WTC11 (cell line): ENCODE measurements around the gene VPS8. TPM values are rescaled to one million over a fixed set of nuclear protein-coding genes. Genes with fewer than 3 reads are reported as not detected.
A peak's percentile ranks its signal among the peaks of the same experiment; 100 is the strongest.

ENCODE experiments used
- ATAC-seq: fragments of 200-7000 bp; cut with Tn5 transposase; 2 replicates; pipeline ENCODE4 v1.10.0; 2021; ENCODE audit warnings: mild to moderate bottlenecking, moderate library complexity
- CTCF ChIA-PET: fragments of 300-600 bp; sonication (Branson Sonifier 250); formaldehyde crosslinking; loops from one replicate; lab custom pipeline; 2021; ENCODE audit warnings: antibody characterized with exemption; lab: Charles Lee
- POLR2A ChIA-PET: fragments of 350-600 bp; sonication (Branson Sonifier 250); formaldehyde crosslinking; loops from one replicate; lab custom pipeline; 2021; ENCODE audit warnings: antibody characterized with exemption; lab: Charles Lee
- DNase-seq: peaks from one replicate; pipeline ENCODE4 v3.0.0; 2021; ENCODE audit warnings: low spot score
- H3K27ac Mint-ChIP-seq: 2 replicates; pipeline ENCODE4 v1.8.0; 2021; ENCODE audit warnings: mixed read lengths
- H3K27me3 Mint-ChIP-seq: 2 replicates; pipeline ENCODE4 v1.8.0; 2021; ENCODE audit warnings: low read depth, mild to moderate bottlenecking, moderate library complexity, mixed read lengths
- H3K36me3 Mint-ChIP-seq: 2 replicates; pipeline ENCODE4 v1.8.0; 2021; ENCODE audit warnings: mixed read lengths
- H3K4me1 Mint-ChIP-seq: 2 replicates; pipeline ENCODE4 v1.8.0; 2022; ENCODE audit warnings: mixed read lengths
- H3K4me3 Mint-ChIP-seq: 2 replicates; pipeline ENCODE4 v1.8.0; 2021; ENCODE audit warnings: mild to moderate bottlenecking, moderate library complexity, mixed read lengths
- H3K9me3 Mint-ChIP-seq: 2 replicates; pipeline ENCODE4 v1.8.0; 2021; ENCODE audit warnings: mixed read lengths
- ATF6 ChIP-seq: sonication (generic); formaldehyde crosslinking; IDR thresholded peaks from 2 replicates; pipeline ENCODE4 v1.8.1; 2023; ENCODE audit warnings: mild to moderate bottlenecking, missing genetic modification reagents
- CTCF ChIP-seq: fragments of 200-600 bp; IDR thresholded peaks from 2 replicates; pipeline ENCODE4 v1.8.0; 2022; ENCODE audit warnings: antibody characterized with exemption
- HMGA2 ChIP-seq: fragments of 250-450 bp; sonication (Bioruptor Pico); IDR thresholded peaks from 2 replicates; pipeline ENCODE4 v1.4.0; 2021; ENCODE audit warnings: mild to moderate bottlenecking, moderate library complexity
- HMGXB4 ChIP-seq: sonication (generic); formaldehyde crosslinking; IDR thresholded peaks from 2 replicates; pipeline ENCODE4 v1.8.1; 2023; ENCODE audit warnings: mild to moderate bottlenecking, moderate library complexity, missing genetic modification reagents
- IRF1 ChIP-seq: sonication (generic); formaldehyde crosslinking; IDR thresholded peaks from 2 replicates; pipeline ENCODE4 v1.8.0; 2023; ENCODE audit warnings: missing genetic modification reagents
- JAZF1 ChIP-seq: fragments of 250-450 bp; sonication (Bioruptor Pico); IDR thresholded peaks from 2 replicates; pipeline ENCODE4 v1.9.0; 2021; ENCODE audit warnings: moderate library complexity, mild to moderate bottlenecking, inconsistent platforms
- JUN ChIP-seq: sonication (generic); formaldehyde crosslinking; IDR thresholded peaks from 2 replicates; pipeline ENCODE4 v1.8.0; 2023; ENCODE audit warnings: mild to moderate bottlenecking, missing genetic modification reagents
- MLX ChIP-seq: sonication (generic); formaldehyde crosslinking; IDR thresholded peaks from 2 replicates; pipeline ENCODE4 v1.8.1; 2023; ENCODE audit warnings: mild to moderate bottlenecking, missing genetic modification reagents, moderate library complexity
- RELA ChIP-seq: sonication (generic); formaldehyde crosslinking; IDR thresholded peaks from 2 replicates; pipeline ENCODE4 v1.8.1; 2022; ENCODE audit warnings: missing genetic modification reagents, mild to moderate bottlenecking, borderline replicate concordance
- TEAD4 ChIP-seq: sonication (generic); formaldehyde crosslinking; IDR thresholded peaks from 2 replicates; pipeline ENCODE4 v1.8.0; 2022; ENCODE audit warnings: mild to moderate bottlenecking, missing genetic modification reagents
- USF1 ChIP-seq: sonication (generic); formaldehyde crosslinking; IDR thresholded peaks from 2 replicates; pipeline ENCODE4 v1.8.0; 2022; ENCODE audit warnings: mild to moderate bottlenecking, missing genetic modification reagents
- USF2 ChIP-seq: sonication (generic); formaldehyde crosslinking; IDR thresholded peaks from 2 replicates; pipeline ENCODE4 v1.8.1; 2023; ENCODE audit warnings: mild to moderate bottlenecking, missing genetic modification reagents, moderate library complexity
- ZNF219 ChIP-seq: sonication (generic); formaldehyde crosslinking; IDR thresholded peaks from 2 replicates; pipeline ENCODE4 v1.8.0; 2023; ENCODE audit warnings: missing genetic modification reagents, mild to moderate bottlenecking, borderline replicate concordance
- ZNF425 ChIP-seq: fragments of 250-450 bp; sonication (Bioruptor Pico); conservative IDR thresholded peaks from 2 replicates; pipeline ENCODE4 v1.9.0; 2021; ENCODE audit warnings: mild to moderate bottlenecking
- total RNA-seq: library from RNA; stranded (reverse); gene quantifications from 3 replicates; pipeline ENCODE4 v1.2.3, GENCODE V29; 2021

The VPS8 gene
- total RNA-seq, 1 experiment from 2014 or later: 44.9 TPM

- no peak for TF ChIP-seq HMGA2
- no peak for TF ChIP-seq JUN (CRISPR knock-in tag)
- TF ChIP-seq IRF1: no peak
- TF ChIP-seq HMGXB4 (CRISPR knock-in tag): no peak
- TF ChIP-seq ZNF219: no peak
- no peak for TF ChIP-seq ATF6 (CRISPR knock-in tag)
- no peak for TF ChIP-seq JAZF1
- no peak for ATAC-seq
- no peak for DNase-seq
- Mint-ChIP-seq H3K4me1 (no peaks in the 10 kb centered on the region), H3K36me3 (peaks cover 29% of the 10 kb centered on the region), H3K9me3 (peaks cover 36% of the 10 kb centered on the region), H3K27ac (no peak overlapping the region), H3K4me3 (no peak overlapping the region), H3K27me3 (no peaks in the 10 kb centered on the region; the same call in 1 of the 2 replicates)
- CTCF ChIA-PET: no interaction called here
- POLR2A ChIA-PET: no interaction called here
Measured at GRCh38 chr3:185063431-185063830, 251.5 kb downstream of the VPS8 start.

GRCh38 chr3:185065059-185065458 lies 253.1 kb downstream of the VPS8 start:
- peaks cover 17% of the 10 kb centered on the region for H3K36me3 Mint-ChIP-seq

GRCh38 chr3:185066251-185066650 lies 254.3 kb downstream of the VPS8 start:
- DNase-seq (no peak), ATAC-seq (no peak)
- H3K4me3 Mint-ChIP-seq: no peak overlapping the region
- H3K27me3 Mint-ChIP-seq: no peaks in the 10 kb centered on the region; the same call in 1 of the 2 replicates
- H3K9me3 Mint-ChIP-seq: peaks cover 10% of the 10 kb centered on the region
- CTCF ChIA-PET: interaction anchor here (0.7 kb wide), 1 partner anchor 187 kb away, joined by 3 read pairs; no protein-coding TSS in a partner anchor
- peaks cover 6% of the 10 kb centered on the region for H3K36me3 Mint-ChIP-seq
- H3K27ac Mint-ChIP-seq: no peak overlapping the region
- POLR2A ChIA-PET: no interaction called here
- peaks cover 16% of the 10 kb centered on the region for H3K4me1 Mint-ChIP-seq
- TF ChIP-seq MLX (CRISPR knock-in tag) (no peak), ATF6 (CRISPR knock-in tag) (no peak), CTCF (no peak), JAZF1 (no peak), TEAD4 (CRISPR knock-in tag) (no peak), USF1 (no peak), RELA (CRISPR knock-in tag) (no peak)

More at GRCh38 chr3:185065059-185065458, 253.1 kb downstream of the VPS8 start:
- H3K4me3 Mint-ChIP-seq: no peak overlapping the region
- ATAC-seq (peak; percentile 52), DNase-seq (no peak)
- no peak overlapping the region for H3K27ac Mint-ChIP-seq
- peaks cover 5% of the 10 kb centered on the region for H3K4me1 Mint-ChIP-seq
- H3K9me3 Mint-ChIP-seq: peaks cover 21% of the 10 kb centered on the region
- CTCF ChIA-PET: interaction anchor here (0.6 to 1.3 kb wide), 11 partner anchors 10 to 243 kb away, joined by 3 to 5 read pairs (median 3); no protein-coding TSS in a partner anchor
- POLR2A ChIA-PET: interaction anchor here (0.5 kb wide), 1 partner anchor 303 kb away, joined by 5 read pairs; no protein-coding TSS in a partner anchor
- H3K27me3 Mint-ChIP-seq: no peaks in the 10 kb centered on the region; the same call in 1 of the 2 replicates
- peak; percentile 58 for TF ChIP-seq USF2 (CRISPR knock-in tag)
- no peak for TF ChIP-seq ZNF425 (CRISPR knock-in tag)
- TF ChIP-seq, all 79 proteins: peak for 1
